HG02588 (cell line): ENCODE measurements around the gene CRIM1.
A peak's percentile ranks its signal among the peaks of the same experiment; 100 is the strongest.

ENCODE experiments used
- ATAC-seq: cut with Tn5 transposase; IDR thresholded peaks from one replicate; pipeline ENCODE4 v1.9.1; 2021; ENCODE audit warnings: mild to moderate bottlenecking, moderate library complexity; ENCODE audit not compliant: unreplicated experiment

CRIM1 gene

GRCh38 chr2:36478999-36479398 is 123.4 kb downstream of the CRIM1 start:
- ATAC-seq, result no peak

DNA sequence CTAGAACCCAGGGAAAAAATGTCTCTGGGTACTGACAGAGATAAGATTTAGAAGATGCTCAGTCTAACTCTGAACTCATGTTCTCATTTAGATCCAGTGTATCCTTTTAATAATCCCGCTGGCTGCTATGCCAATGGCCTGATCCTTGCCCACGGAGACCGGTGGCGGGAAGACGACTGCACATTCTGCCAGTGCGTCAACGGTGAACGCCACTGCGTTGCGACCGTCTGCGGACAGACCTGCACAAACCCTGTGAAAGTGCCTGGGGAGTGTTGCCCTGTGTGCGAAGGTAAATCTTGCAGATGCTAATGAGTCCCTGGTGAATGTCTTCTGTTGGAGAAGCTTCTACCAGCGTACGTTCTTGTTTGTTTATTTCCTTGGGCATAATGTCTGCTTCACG is 123.8 kb downstream of the CRIM1 start:
- no peak for ATAC-seq

DNA sequence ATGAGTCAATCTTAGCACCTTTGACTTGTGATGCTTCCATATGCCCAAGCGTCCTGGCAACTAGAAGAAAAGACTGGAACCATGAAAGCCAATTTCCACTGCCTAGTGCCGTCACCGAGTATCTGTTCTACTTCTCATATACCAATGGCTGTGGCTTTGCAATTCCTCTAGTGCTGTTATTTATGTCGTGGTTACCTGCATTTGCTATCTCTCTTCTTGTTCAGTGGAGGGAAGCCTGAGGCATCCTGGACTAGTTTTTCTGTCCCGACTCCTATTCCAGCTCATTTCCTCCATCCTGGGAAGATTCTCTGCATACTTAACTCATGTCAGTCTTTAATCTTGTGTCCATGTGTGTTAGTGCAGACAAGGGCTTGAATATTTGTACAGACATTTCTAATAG is 124.5 kb downstream of the CRIM1 start:
- no peak for ATAC-seq

- no peak for ATAC-seq
Observed at GRCh38 chr2:36480636-36481035, 125.1 kb downstream of the CRIM1 start.

DNA sequence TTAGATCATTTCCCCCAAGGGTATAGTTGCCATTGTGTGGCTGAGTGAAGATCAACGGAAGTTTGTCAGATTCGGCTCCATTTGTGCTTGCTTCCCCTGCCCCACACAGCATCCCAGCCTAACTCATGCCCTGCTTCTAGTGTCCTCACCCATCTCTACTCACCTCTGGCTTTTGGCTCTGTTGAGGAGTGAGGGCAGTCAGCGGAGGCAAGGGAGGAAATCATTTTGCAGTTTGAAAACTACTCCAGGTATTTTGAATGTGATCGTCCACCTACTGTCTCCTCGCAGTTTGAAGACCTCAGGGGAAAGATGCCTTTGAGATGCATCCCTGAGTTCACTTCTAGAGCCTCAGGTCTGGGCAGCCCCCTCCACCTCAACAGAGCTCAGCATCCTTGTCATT is 126.1 kb downstream of the CRIM1 start:
- ATAC-seq, result no peak

- ATAC-seq, result no peak
Observed at GRCh38 chr2:36482576-36483214, 127.1 kb downstream of the CRIM1 start.

GRCh38 chr2:36483290-36483689 is 127.7 kb downstream of the CRIM1 start:
- no peak for ATAC-seq

DNA sequence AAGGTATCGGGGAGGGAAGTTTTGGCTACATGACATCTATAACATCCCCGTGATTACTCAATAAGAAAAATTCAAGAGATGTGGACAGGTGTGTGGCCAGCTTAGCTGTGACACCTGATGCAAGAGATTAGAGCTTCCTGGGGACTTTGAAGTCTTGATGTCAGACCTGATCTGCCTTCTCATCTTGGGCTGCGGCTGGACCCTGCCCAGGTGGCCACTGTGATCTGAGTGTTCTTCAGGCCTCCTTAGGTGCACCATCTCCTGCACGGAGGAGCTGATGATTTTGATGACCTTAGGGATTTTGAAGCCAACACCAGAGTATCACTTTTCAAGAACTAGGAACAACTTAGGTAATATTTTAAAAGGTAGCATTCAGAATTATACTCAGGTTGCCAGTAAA is 128.9 kb downstream of the CRIM1 start:
- no peak for ATAC-seq

DNA sequence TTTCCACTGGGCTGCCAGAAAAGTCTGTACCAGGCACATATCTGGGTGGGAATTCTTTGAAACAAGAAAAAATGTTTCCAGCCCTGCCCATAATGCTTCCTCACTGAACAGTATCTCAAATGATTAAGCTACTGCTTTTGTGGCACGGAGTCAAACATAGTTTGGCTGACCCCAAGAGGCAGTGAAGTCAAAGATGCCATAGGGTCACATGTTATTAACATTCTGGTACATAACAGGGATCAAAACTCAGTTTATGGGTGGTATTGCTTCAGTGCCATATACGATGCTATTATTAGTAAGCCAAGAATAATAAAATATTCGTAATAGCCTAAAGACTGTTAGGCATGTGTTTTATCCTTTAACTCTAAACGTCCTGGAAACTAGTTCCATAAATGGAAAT is 129.9 kb downstream of the CRIM1 start:
- ATAC-seq, result no peak

DNA sequence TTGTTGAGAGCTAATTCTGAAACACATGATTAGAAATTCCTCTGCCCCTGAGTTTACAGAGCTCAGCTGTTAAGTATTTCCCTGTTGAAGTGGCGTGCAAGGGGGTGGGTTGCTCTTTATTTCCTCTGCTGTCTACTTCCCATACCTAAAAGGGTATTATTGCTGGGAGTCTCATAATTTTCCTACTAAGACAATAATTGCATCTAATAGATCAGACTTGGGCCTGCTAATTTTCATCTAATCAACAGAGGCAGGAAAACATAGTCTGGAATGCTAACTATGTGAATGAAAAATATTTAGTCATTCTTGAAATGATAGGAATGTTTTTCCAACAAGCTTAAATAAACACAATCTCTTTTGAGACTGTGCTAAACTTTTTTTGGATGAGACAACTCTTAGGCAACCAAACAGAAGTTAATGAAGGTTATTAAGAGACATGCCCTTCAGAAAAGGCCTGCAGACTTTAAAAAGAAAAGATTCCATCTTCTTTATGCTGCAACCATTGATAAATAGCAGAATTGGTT is 131.0 kb downstream of the CRIM1 start:
- no peak for ATAC-seq

DNA sequence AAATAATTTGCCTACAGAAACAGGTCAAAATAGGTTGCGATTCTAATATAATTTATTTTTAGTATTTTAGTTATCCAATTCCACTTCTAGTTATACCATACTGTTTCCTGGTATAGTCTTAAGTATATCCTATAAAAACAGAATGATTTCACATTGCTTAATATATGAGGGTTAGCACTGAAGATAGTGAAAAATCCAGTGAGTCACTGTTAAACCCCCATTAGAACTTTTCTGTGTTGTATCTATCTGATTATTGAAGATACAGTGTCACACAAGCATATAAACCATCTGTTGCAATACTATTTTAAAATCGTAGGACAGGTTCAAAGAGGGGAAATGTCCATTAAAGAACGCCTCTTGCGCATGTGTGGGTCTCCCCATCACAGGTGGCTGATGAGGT is 132.4 kb downstream of the CRIM1 start:
- no peak for ATAC-seq

DNA sequence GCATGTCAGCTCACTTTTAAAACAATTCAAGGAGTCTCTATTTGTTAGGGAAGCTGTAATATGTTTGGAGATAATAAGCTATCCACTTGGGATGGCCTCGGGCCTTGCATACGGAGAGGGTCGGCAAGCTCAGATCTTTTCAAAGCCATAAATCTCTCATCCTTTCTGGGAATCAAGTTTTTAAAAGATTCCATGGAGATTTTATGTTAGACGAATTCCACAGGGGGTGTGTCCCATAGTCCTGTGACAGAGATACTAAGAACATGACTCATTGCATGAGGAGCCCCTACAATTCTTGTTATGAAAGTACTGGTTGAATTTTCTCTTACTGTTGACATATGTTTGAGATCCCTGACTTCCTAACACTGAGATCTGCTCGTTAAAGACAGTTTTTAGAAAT is 133.7 kb downstream of the CRIM1 start:
- no peak for ATAC-seq

- no peak for ATAC-seq
Observed at GRCh38 chr2:36490749-36491148, 135.2 kb downstream of the CRIM1 start.

DNA sequence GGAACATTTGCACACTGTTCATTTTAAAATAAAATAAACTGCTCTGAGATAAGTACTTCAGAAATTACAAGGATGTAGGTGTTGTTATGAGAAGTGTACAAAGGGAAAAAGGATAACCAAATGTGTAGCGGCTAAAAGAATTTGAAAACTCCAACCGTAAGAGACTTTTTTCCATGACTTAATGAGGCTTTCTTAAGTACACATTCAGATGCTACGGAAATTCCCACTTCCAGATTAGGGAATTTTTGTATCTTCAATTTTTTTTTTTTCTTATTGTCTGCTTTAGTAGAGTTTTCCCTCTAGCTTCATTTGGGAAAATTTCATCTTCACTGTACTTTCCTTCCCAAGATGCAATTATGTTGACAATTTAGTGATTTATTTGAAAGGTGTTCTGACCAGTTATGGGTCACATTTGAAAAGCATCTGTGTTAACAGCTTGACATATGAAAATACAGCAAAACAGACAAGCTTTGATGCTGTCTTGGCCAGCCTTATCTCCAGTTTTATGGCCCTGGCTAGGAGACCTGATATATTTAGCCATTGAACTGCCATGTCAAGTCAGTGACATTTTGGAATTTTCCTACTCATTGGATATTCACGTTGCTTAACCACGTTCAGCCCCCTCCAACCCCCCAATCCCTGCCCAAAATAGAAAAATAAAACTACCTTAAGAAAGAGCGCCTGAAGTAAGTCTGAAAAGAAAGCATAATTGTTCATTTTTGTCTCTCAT is 136.8 kb downstream of the CRIM1 start:
- ATAC-seq, result no peak

DNA sequence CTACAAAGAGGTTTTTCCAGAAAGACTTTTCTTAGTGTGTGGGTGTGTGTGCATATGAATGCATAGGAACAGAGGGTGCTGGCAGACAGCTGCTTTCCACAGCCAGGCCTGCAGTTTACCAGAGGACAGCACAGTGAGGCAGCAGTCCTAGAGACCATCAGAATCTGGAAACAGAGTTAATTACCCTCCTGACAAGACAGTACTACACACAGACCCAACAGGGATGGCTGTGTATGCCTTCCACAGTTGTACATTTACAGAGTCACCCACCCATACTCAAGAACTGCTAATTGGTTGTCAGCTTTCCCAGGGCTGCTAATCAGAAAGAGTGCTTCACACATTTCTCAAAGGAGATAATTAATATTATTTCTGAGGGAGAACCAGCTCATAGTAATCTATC is 137.7 kb downstream of the CRIM1 start:
- ATAC-seq, result no peak

DNA sequence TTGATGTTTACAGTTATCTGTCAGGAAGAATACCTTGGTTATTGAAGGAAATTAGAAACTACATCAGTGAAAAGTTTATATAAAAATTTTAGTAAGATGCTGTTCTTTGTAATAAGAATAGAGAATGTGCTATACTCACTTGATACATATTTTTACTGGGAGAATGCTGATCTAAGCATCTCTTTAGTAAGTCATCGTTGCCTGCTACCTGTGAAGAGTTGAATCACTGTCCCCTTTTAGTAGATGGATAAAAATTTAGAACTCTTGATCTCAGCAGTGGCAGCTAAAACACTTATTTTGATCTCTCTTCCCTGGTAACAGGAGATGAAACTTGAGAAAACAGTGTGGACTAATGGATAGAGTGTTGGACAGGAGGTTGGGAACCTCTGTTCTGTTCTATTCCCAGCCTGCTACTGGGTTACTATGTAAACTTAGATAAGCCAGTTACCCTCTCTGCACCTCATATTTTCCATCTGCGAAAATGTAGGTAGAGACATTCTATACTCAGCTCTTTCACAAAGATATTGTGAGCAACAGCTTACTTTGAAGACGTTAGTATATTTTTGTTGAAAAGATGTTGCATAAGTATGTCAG is 142.1 kb downstream of the CRIM1 start:
- no peak for ATAC-seq

DNA sequence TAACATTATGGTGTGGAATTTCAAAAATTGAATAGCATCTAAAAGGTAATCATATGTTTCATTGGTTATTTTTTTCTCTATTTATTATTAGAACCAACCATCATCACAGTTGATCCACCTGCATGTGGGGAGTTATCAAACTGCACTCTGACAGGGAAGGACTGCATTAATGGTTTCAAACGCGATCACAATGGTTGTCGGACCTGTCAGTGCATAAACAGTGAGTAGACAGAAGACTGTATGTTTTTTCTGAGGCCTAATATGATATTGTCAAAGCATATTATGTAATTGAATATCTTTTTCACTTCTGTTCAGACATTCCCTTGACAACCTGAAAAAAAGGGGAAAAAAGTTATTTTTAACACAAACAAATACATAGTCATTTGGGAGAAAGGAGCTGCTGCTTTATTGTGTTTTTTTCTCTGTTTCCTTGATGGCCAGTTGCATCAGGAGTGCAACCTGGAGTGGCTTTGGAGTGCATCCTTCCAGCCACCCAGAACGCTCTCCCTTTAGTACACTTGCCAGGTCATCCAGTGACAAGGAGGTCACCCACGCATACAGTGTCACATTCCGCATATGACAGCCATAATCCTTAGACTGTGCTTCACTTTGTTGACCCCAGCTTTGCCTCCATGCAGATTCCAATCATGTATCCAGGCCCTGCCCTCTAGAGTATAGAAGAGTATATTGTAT is 143.7 kb downstream of the CRIM1 start:
- no peak for ATAC-seq

- ATAC-seq, result no peak
Observed at GRCh38 chr2:36500072-36500471, 144.5 kb downstream of the CRIM1 start.

DNA sequence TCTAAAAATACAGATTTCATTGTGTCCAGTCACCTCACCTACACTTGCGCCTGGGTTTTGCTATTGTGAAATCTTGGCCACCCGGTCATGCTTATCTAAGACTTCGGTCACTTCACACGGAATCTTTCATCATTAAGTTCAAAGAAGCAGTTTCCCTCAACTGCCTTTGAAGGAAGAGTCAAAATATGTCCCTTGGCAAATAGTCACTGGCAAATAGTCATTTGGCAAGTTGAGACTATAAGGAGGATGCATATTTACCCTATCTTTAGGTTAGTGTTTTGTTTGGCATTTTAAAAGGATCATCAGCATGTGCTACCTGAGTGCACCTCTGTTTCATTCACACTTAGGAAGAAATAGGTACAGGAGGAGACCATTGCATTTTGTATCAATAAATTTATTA is 146.5 kb downstream of the CRIM1 start:
- ATAC-seq, result no peak

- ATAC-seq, result peak; percentile 93
Observed at GRCh38 chr2:36507408-36507812, 151.8 kb downstream of the CRIM1 start.

DNA sequence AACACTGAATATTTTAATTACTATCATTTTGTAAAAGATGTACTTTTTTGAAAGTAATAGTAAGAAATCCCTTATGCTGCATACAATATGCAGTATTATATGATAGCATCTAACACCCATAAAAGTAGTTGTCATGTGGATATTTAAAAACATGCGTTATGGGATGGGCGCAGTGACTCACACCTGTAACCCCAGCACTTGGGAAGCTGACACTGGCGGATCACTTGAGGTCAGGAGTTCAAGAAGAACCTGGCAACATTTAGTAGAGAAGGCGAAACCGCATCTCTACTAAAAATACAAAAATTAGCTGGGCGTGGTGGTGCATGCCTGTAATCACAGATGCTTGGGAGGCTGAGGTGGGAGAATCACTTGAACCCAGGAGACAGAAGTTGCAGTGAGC is 153.5 kb downstream of the CRIM1 start:
- no peak for ATAC-seq
